ENCODE results near the gene SERPINE2.

DNA sequence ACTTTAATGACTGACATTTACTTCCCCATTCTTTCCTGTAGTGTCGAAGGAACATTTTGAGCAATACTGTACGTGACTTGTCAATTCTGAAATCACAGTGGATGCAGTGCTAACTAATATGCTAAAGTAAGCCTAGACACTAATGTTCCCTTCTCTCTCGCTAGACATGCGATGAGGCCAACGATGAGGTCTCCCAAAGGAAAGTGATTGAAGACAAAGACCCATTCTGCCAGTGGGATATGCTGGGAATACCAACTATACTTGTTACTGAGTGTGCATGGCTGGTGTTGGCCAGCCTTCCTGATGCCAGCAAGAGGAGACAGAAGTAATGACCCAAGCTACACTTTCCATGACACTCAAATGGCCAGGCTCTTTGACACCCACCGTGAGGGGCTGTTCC is 2.5 kb upstream of the SERPINE2 start:
- TF ChIP-seq, protein P1, sequence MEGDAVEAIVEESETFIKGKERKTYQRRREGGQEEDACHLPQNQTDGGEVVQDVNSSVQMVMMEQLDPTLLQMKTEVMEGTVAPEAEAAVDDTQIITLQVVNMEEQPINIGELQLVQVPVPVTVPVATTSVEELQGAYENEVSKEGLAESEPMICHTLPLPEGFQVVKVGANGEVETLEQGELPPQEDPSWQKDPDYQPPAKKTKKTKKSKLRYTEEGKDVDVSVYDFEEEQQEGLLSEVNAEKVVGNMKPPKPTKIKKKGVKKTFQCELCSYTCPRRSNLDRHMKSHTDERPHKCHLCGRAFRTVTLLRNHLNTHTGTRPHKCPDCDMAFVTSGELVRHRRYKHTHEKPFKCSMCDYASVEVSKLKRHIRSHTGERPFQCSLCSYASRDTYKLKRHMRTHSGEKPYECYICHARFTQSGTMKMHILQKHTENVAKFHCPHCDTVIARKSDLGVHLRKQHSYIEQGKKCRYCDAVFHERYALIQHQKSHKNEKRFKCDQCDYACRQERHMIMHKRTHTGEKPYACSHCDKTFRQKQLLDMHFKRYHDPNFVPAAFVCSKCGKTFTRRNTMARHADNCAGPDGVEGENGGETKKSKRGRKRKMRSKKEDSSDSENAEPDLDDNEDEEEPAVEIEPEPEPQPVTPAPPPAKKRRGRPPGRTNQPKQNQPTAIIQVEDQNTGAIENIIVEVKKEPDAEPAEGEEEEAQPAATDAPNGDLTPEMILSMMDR (IDR thresholded peaks at IDR 0.05; ENCODE audit: low read length), result no peak
- no peak for TF ChIP-seq EZH2 (IDR thresholded peaks at IDR 0.05; ENCODE audit: borderline replicate concordance, low read length)

Measured in OCI-LY1 (cell line).